ENCODE results near the gene CLCF1.

Gene CLCF1

DNA sequence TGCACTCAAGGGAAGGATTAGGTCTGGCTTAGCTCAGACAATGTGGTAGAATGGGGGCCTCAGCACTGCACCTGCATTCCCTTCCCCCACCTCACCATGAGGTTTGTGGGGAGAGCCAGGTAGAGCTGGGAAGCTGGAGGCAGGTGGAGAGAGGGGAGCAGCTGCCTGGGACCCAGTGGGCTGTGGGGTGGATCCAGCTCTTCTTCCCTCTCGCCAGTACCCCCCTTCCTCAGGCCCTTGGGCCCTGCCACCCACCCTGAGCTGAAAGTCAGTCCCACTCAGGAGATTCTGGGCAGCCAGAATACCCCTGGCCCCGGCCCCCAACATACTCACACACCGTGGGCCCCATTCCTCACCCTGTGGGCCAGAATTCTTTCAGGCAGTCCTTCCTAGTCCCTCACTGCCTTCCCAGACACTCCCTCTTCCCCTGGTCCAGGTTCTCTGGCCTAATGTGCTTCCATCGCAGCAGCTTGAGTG, 17.0 kb downstream of the CLCF1 start:
- DNase-seq: no peak

DNA sequence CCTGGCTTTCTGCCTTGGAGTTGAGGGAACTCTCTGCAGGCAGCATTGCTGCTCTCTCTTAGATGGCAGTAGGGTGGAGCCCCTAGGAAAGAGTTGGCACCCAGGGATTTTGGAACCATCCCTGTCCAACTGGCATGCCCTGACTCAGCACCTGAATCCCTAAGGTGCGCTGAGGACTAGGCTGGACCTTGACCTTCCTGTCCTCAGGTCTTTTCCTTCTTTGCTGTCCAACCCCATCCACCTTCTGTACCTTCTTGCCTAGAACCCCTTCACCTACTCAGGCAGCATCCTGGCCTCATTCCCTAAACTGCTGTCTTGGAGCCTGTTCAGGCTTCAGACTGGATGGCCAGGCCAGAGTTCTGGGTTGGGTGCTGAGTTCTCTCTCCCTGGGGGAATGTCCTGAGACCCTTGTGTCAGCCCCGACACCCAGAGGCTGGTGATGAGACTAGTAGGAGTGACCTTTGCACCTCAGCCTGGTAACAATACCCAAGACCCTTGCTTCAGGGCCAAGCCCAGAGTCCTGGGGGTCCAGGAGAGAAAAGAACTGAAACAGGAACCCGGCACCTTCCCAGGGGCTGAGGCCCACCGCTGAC, 17.5 kb downstream of the CLCF1 start:
- no peak for DNase-seq

DNA sequence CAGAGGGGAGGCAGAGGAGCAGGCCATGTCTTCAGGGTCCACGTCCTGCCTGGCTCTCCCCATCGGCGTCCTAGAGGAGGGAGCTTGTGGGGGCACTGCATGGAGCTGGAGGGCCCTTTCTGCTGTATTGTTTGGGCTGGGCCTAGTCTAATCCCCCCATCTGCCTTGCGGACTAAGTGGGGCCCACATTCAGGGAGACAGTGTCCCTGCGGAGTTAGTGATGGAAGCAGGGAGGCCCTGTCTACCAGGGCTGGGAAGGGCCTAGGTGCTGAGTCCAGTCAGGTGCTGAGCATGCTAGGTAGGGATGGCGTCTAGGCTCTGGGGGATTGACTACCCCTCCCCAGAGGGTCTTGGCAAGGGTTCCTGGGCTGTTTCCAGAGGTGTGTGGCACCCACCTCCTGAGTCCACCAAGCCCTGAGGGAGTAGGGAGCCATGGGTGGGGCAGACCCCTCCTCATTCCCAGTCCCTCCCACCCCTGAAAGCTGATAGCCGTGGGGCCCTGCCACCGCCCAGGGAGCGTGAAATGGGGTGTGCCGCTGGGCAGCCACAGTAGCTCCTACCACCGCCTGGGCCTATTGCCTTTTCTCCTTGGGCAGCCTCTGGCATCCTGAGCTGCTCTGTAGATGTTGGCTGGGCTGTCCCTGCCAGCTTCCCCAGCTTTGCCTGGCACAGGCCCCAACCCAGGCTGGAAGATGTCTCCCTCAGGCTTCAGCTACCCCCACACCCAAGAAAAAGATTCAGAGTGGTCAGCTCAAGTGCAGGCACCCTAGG, 18.2 kb downstream of the CLCF1 start:
- no peak for DNase-seq

DNA sequence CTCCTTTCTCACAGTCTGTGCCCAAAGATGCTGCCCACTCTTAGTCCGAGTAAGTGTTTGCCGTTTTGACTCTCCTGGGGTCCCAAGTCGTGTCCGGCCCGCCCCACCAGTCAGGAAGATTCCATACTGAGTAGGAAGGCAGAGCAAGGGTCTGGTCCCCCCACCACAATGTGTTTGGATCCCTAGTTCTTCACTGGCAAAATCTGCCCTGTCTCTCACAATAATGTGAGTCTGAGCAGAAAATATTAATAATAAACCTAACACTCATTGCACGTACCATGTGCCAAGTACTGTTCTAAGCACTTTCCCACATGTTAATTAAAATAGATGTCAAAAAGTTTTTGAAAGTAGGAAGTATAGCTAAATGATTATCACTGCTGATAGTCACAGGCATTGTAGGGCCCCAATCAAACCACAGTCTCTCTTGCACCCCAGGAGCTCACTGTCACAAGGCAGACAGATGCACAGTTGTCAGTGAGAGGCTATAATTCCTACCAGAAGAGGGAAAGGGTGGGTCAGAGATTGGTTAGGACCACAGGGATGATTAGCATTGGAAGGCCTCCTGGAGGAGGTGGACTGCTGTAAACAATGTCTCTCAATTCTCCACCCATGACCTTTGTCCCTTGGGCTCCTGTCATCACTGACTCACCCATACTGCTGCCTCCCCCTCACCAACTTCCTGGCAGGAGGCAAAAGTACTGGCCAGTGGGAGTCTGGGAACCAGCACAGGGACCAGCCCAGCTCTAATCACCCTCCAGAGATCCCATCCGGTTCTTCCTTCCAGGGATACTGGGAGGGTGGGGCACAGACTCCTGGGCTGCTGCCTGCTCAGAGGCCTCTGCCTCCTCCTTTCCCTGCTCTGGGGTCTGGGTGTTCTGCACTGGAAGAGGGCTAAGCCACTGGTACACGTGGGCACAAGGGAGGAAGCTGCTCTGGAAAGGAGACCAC, 19.0 kb downstream of the CLCF1 start:
- peak; percentile 93 for DNase-seq

DNA sequence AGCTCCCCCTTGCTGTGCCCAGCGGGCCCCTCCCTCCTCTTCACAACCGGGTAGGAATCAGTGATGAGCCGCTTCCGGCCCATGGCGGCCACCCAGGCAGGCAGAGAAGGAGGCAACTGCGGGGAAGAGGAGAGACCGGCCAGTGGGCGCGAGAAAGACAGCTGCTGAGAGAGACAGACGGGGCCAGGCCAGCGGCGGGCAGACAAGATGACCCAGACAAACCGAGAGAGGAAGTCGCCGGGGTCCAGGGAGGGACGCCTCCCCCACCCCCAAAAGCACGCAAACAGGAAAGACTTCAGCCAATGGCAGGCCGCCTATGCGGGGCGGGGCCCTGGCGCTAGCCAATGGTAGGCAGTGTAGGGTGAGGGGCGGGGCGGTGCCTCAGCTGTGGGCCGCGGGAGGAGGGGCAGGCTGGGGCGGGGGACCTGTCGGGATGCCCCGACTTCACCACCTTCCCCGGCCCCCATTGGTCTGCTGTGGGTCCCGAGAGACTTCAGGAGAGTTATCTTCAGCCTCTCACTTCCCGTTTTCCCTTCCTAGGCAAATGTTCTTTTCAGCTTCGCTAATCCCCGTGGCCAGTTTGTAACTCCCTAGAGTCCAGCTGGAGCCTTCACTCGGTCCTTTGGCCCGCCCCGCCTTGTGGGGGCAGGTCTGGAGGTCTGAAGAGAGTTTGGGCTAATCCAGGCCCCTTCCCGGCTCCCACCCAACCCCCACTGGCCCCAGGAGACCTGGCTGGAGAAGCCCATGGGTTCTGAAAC, 19.9 kb downstream of the CLCF1 start, which contains the start of gene POLD4:
Gene POLD4 (minus strand): TSS at position 230 of the 758 bp plus-strand sequence. CDS start 147 bp downstream, at position 83.
- peak; percentile 97 for DNase-seq

DNA sequence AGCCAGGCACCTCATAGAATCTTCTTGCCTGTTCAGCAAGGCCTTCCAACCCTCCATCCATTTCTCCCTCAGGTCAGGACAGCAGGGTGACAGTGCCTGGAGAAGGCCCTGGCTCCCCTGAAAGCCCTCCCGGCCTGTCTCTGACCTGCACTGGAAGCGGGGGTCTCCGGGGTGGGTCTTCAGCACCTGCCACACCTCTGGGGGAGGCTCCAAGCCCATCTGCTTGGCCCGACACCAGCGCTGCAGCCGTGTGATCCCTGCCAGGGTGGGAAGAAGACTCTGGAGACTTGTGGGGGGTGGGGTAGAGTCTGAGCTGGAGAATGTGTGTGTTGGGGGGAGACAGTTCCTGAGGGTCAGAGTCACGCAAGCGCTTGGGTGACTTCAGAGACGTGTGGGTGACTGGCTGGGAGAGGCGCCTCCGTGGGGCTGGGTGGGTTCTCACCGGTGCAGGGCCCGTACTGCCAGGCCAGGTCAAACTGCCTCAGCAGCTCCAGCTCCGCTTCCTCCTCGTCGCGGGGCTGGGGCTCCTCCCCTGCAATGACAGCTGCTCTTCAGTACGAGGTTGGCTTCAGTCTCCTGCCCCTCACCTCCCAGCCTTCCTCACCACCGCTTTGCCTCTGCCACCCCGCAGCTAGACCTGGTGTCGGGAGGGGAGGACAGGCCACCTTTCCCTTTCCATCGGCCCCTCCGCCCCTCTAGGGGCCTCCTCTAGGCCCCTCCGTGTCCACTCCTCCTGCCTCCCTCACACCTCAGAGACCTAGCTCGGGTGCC, 20.7 kb downstream of the CLCF1 start:
- DNase-seq: no peak

DNA sequence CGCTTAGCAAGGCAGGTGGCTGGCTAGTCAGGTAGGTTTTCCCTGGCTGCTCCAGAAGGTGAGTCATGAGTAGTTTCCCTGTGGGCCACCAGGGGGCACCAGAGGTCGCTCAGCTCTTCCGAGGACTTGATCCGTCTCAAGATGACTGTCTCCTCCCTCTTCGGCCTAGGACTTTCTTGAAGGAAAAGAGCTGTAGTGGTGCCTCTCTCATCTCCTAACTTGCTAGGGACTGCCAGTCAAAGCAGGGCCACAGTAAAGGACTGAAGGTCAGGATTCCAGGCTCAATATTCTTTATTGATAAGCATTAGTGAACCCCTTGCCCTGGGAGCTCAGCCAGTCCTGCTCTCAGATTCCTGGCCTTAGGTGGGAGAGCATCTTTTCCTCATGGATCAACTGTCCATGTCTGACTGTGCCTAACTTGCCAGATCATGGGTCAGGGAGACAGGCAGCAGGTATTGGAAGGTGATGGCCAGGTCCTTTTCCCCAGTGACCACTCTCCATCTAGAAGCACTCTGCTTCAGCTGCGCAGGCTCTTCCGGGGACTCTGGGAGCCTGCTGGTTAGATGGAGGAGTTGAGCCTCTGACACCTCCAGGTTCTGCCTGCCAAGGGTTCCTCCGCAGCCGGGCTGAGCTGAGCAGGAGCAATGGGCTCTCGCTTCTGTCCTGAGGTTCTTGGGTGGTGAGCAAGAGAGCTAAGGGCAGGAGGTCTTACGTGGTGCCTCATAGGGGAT, 22.0 kb downstream of the CLCF1 start:
- peak; percentile 78 for DNase-seq

DNA sequence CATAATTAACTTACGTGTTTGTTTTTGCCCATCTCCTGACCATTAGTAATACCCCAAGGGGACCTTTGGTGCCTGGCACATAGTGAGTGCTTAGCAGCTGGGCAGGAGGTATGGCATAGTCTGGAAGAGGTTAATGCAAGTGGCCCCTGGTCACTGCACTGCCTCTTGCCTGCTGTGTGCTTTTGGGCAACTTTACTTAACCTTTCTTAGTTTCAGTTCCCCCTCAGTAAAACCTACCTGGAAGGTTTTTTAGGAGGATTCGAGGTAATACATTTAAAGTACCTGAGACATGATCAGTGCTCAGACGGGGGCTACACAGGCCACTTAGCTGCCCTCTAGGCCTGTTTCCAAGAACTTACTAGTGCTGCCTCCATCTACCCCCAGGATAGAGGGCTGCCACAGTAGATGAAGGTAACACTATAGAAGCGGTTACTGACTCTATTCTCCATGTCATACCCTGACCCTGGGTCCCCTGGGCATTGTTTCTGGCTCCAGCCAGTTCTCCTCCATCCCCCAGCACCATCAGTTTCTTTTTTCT, 23.4 kb downstream of the CLCF1 start:
- no peak for DNase-seq

DNA sequence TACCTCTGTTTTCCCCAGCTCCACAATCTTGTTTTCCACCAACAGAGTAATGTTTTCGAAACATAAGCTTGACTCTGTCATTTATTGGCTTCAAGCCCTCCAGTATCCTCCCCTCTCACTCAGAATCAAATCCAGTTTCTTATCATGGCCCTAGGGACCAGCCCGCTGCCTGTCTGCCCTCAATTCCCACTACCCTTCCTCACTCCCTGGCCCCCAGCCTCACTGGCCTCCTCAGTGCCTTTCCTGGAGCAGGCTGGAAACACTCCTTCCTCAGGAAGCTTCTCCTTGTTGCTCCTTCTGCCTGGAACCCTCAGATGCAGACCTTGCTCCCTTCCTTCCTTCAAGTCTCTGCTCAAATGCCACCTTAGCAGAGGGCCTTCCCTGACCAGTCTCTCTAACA, 23.9 kb downstream of the CLCF1 start:
- no peak for DNase-seq

DNA sequence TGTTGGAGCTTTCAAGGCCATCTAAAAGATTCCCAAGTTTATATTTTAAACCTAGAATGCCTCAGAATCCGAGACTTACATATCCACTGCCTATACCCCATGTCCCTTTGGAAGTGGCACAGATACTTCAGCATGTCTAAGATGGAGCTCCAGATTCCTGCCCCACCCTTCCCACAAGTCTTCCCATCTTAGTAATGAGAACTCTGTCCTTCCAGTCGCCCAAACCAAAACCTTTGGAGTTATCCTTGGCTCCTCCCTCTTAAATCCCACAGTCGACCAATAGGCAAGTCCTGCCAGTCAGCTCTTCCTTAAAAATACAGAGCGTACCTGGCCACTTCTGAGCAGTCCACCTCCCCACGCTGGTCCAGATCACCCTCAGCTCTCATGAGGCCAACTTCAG, 24.4 kb downstream of the CLCF1 start:
- no peak for DNase-seq

DNA sequence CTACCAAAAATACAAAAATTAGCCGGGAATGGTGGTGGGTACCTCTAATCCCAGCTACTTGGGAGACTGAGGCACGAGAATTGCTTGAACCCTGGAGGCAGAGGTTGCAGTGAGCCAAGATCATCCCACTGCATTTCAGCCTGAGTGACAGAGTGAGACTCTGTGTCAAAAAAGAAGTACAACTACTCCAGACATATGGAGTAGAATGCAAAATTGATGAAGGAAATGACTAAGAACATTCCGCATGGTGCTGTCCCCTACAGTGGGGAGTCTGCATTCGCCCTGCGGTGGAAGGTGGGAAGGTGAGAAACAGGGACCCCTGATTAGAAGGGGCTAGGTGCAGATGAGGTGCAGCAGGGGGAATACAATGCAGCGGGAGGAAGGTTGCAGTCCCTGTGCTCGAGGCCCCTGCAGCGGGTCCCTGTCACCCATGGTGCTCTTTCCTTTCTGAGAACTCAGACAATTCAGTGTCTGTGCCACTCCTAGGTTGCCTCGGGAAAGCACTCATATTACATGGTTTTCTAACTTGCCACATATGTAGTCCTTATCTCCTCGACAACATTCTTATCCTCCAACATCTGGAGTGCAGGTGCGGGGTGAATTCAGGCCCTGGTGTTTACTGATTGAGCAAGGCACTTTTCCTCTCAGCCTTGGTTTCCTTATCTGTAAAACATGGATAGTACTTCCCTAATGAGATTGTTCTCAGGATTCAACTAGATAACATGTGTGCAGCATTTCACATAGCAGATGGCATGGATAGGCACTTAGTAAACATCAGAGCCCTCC, 25.2 kb downstream of the CLCF1 start:
- no peak for DNase-seq

DNA sequence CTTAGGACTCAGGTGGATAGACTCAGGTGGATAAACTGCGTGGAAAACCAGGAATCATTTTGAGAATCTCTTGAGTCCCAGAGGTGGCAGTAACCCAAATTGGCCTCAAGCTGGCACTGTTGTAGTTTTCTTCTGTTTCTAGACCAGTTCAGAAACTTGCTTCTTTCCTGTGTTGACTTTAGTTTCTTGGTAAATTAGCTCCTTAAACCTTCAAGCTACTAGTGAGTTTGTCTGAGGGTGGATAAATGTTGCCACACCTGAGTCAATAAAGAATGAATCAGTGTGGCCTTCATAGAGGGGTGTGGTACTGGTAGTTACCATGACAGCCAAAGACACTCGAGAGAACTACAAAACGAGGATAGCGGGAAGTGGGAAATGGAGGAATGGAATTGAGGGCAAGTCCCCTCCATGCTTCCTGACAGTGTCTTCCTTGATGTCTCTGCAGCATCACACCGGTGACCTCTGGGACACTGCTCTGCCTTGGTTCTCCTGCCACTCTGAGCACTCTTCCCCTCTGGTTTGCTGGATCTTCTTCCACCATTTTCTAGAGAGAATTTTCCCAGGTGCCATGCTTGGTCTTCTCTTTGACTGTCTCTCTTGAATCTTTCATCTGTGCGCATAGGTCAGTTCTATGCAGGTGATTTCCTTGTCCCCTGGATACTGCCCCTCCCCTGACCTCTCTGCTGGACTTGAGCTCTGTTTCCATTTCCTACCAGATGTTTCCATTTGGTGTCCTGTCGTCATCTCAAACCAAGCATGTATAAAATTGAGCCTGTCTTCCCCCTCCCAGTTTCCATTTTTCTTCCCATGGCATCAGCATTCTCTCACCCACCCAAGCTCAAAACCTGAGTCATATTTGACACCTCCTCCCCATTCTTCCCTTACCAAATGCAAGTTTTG, 27.2 kb downstream of the CLCF1 start:
- peak; percentile 55 for DNase-seq

DNA sequence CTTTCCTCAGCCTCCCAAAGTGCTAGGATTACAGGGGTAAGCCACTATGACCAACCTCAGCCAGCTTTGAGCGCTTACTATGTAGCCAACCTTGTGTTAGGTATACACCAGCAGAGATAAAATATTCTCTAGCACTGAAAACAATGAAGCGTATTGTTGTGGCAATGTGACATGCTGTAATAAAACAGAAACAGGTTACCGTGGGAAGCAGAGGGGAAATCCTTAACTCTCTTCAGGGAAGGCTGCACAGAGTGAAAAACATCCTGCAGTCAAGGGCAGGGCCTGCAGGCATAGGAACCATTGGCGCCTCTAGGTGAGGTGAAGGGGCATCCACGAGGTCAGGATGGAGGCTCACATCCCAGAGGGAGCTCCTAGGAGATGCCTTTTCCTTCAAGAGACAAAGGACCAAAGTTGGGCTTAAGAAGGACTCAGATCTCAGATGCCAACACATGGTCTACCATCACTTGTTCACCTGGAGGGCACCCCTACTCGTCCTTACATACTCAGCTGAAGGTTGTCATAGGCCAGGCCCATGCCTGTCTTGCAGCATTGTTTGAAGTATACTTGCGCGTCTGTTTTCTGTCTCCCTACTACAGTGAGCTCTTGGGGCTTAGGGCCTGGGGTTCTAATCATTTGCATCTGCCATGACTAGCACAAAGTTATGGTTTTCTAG, 28.0 kb downstream of the CLCF1 start:
- no peak for DNase-seq

DNA sequence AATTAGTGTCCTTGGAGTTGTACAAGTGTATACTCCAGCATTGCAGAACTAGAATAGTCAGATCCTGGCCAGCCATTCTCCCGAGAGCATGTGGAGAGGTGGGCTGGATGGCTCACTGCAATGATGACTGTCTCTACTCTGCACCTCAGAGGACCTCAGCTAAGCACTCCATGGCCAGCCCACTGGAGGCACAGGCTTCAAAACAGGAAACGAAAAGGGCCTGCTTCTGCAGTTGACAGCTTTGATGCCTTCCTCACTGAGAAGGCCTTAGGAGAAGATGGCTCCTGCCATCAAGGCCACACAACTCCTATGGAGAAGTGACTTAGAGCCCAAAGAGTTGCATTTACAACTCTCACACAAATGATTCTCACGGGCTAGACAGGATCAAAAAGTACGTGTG, 29.1 kb downstream of the CLCF1 start:
- no peak for DNase-seq

DNA sequence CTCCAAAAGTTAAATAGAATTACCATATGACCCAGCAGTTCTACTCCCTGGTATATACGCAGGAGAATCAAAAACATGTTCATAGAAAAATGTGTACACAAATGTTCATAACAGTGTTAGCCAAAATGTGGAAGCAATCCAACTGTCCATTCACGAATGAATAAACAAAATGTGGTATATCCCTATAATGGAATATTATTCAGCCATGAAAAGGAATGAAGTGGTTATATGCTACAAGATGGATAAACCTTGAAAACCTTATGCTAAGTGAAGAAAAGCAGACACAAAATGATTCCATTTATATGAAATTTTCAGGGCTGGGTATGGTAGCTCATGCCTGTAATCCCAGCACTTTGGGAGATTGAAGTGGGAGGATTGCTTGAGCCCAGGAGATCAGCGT, 36.1 kb downstream of the CLCF1 start:
- DNase-seq: no peak

DNA sequence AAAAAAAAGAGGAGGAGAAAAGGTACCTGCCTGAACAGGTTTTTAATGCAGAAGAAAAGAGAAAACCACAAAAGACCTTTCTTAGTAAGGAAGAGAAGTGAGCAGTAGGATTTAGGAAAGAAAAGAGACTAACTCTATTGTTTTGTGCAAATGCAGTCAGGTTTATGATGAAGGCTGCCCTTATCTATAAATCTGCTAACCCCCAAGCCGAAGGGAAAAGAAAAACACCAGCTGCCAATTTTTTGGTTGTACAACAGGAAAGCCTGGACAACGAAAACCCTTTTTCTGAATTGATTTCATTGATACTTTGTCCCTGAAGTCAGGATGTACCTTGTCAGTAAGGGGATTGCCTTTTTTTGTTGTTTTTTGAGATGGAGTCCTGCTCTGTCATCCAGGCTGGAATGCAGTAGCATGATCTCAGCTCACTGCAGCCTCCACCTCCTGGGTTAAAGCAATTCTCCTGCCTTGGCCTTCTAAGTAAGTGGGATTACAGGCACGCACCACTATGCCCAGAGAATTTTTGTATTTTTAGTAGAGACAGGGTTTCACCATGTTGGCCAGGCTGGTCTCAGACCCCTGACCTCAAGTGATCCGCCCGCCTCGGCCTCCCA, 41.2 kb downstream of the CLCF1 start:
- no peak for DNase-seq

DNA sequence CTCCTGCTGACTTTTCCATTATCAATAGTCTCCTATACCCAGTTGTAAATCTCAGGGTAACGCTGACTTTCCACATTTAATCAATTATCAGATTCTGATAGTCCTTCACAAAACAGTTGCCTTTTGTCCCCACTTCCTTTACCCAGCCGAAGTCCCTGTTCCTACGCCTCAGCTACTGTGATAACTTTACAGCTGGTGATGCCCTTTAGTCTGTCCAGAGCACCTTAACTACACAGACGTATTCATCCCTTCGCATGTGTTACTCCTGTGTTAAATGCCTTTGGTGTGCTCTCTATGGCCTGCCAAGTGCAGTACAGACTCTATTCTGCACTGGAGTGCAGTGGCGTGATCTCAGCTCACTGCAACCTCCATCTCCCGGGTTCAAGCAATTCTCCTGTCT, 49.9 kb downstream of the CLCF1 start:
- no peak for DNase-seq

DNA sequence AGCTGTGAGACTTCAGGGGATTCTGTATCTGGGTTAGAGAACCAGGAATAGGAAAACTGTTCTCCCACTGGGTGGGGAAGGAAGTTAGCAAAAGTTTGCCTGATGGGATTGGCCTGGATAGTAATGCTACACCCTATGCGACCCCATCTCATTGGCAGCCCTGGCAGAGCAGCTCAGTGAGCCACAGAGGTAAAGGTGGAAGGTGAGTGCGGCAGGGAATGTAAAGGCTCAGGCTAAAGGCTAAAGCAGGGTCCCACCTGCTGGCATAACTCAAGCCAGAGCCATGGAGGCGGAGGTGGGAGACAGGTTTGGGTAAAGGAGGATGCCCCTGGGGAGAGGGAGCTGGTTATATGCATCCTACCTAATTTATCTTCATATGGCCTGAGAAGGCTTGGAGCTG, 51.3 kb downstream of the CLCF1 start:
- DNase-seq: no peak
